ENCODE results near the gene MAGEC1.

GRCh38 chrX:141902366-141902765, 1.3 kb upstream of the MAGEC1 start:
- TF ChIP-seq CTCF (IDR thresholded peaks at IDR 0.05; ENCODE audit: low read depth, low read length) = no peak
- TF ChIP-seq EZH2phosphoT487 (IDR thresholded peaks at IDR 0.05; ENCODE audit: low read depth) = no peak
